ENCODE results near the gene GTPBP1.

GTPBP1 gene

GRCh38 chr22:38724926-38725571 lies 19.3 kb downstream of the GTPBP1 start:
- no peak for DNase-seq (ENCODE audit: low read depth, low spot score)

- DNase-seq (ENCODE audit: low read depth, low spot score): no peak
Observed at GRCh38 chr22:38725900-38726655, 20.3 kb downstream of the GTPBP1 start.

GRCh38 chr22:38727123-38727522 lies 21.4 kb downstream of the GTPBP1 start:
- DNase-seq (ENCODE audit: low read depth, low spot score): no peak

GRCh38 chr22:38727530-38728451 lies 22.0 kb downstream of the GTPBP1 start:
- no peak for DNase-seq (ENCODE audit: low read depth, low spot score)

- DNase-seq (ENCODE audit: low read depth, low spot score): peak; percentile 73
Observed at GRCh38 chr22:38728871-38729796, 23.4 kb downstream of the GTPBP1 start.

GRCh38 chr22:38729946-38730345 lies 24.2 kb downstream of the GTPBP1 start:
- DNase-seq (ENCODE audit: low read depth, low spot score): no peak

GRCh38 chr22:38730411-38730871 lies 24.7 kb downstream of the GTPBP1 start:
- no peak for DNase-seq (ENCODE audit: low read depth, low spot score)

GRCh38 chr22:38731703-38732161 lies 26.0 kb downstream of the GTPBP1 start:
- no peak for DNase-seq (ENCODE audit: low read depth, low spot score)

- DNase-seq (ENCODE audit: low read depth, low spot score): no peak
Observed at GRCh38 chr22:38732251-38732815, 26.6 kb downstream of the GTPBP1 start.

GRCh38 chr22:38733329-38733723 lies 27.6 kb downstream of the GTPBP1 start:
- no peak for DNase-seq (ENCODE audit: low read depth, low spot score)

GRCh38 chr22:38733724-38734381 lies 28.1 kb downstream of the GTPBP1 start:
- no peak for DNase-seq (ENCODE audit: low read depth, low spot score)

- no peak for DNase-seq (ENCODE audit: low read depth, low spot score)
Observed at GRCh38 chr22:38734421-38735100, 28.8 kb downstream of the GTPBP1 start.

GRCh38 chr22:38735126-38735464 lies 29.4 kb downstream of the GTPBP1 start:
- no peak for DNase-seq (ENCODE audit: low read depth, low spot score)

- no peak for DNase-seq (ENCODE audit: low read depth, low spot score)
Observed at GRCh38 chr22:38735465-38736256, 29.9 kb downstream of the GTPBP1 start.

GRCh38 chr22:38736257-38736570 lies 30.5 kb downstream of the GTPBP1 start:
- DNase-seq (ENCODE audit: low read depth, low spot score): no peak

- DNase-seq (ENCODE audit: low read depth, low spot score): no peak
Observed at GRCh38 chr22:38737302-38738060, 31.7 kb downstream of the GTPBP1 start.

- DNase-seq (ENCODE audit: low read depth, low spot score): no peak
Observed at GRCh38 chr22:38738475-38739070, 32.8 kb downstream of the GTPBP1 start.
